ENCODE data around the gene WDR76. TPM values are rescaled to one million over a fixed set of nuclear protein-coding genes. Genes with fewer than 3 reads are reported as not detected.

The WDR76 gene
- total RNA-seq, 1 experiment from 2014 or later = 29.6 TPM

DNA sequence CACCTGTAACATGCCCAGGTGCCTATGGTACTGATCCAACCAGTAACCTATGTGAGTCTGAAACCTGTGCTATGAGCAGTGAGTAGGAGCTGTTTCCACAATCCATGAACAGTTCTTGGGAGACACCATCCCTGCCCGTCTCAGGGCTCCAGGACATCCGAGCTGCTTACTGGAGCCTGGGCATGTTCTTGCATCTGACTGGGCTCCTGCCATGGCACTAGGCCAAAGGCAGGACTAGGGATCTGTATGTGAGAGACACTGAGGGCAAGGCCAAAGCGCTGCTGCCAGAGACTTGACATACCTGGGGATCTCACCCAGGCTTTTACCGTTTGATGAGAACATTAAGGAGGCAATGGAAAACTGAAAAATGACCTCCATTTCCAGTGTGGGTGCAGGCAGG lies 59.8 kb downstream of the WDR76 start:
- Histone ChIP-seq H2BK5ac (ENCODE audit: insufficient read length, low read length) (no peak overlapping the region), H2BK120ac (ENCODE audit: low read depth, low read length, poor library complexity, severe bottlenecking) (no peak overlapping the region), H3K4ac (ENCODE audit: low read depth, low read length) (no peak overlapping the region), H2BK20ac (ENCODE audit: low read depth, low read length, poor library complexity, severe bottlenecking) (no peak overlapping the region), H2BK12ac (ENCODE audit: insufficient read length, low read depth, low read length) (no peak overlapping the region), H3K4me2 (ENCODE audit: insufficient read depth, insufficient read length, low read length) (no peak overlapping the region), H3K79me2 (ENCODE audit: insufficient read depth, low read length) (no peaks in the 10 kb centered on the region), H3K14ac (ENCODE audit: insufficient read depth, low read length) (no peak overlapping the region), H4K5ac (ENCODE audit: insufficient read length, low read depth, low read length) (no peak overlapping the region), H4K20me1 (ENCODE audit: control insufficient read depth, insufficient read depth, insufficient read length) (no peaks in the 10 kb centered on the region), H2BK15ac (ENCODE audit: low read depth, low read length) (no peak overlapping the region), H2AK5ac (ENCODE audit: insufficient read length, low read length) (no peak overlapping the region), H2AFZ (ENCODE audit: low read length) (no peak overlapping the region), H3K4me1 (ENCODE audit: insufficient read depth, low read length) (no peaks in the 10 kb centered on the region; the same call in 1 of the 2 replicates), H3K27me3 (ENCODE audit: insufficient read depth, low read length) (no peaks in the 10 kb centered on the region), H3T11ph (ENCODE audit: low read length) (no peak overlapping the region), H3K18ac (ENCODE audit: insufficient read length, low read depth, low read length) (no peak overlapping the region), H4K8ac (replicated peaks; ENCODE audit: insufficient read length, low read depth, low read length) (no peak overlapping the region), H3K23me2 (ENCODE audit: insufficient read length, low read depth, low read length, poor library complexity, severe bottlenecking) (no peaks in the 10 kb centered on the region), H3K56ac (ENCODE audit: insufficient read length, low read depth, low read length) (no peak overlapping the region), H3K79me1 (ENCODE audit: insufficient read depth, low read depth, low read length, poor library complexity, severe bottlenecking) (no peaks in the 10 kb centered on the region), H3K27ac (ENCODE audit: insufficient read length, low read depth, low read length) (no peak overlapping the region), H3K23ac (ENCODE audit: insufficient read length, low read depth, low read length) (no peak overlapping the region), H3K9ac (ENCODE audit: extremely low read depth, insufficient read length, low read length) (no peak overlapping the region), H3K9me3 (ENCODE audit: control insufficient read depth, low read depth, low read length) (no peaks in the 10 kb centered on the region), H4K91ac (ENCODE audit: insufficient read length, low read depth, low read length) (no peak overlapping the region)
- H3K4me3 Mint-ChIP-seq = no peak overlapping the region
- peaks cover 9 to 10% of the 10 kb centered on the region in 2 experiments for H3K4me1 Mint-ChIP-seq
- H3K9me3 Mint-ChIP-seq = no peaks in the 10 kb centered on the region
- H3K27me3 Mint-ChIP-seq (ENCODE audit: low read depth) = no peaks in the 10 kb centered on the region; the same call in 1 of the 2 replicates
- no peak for DNase-seq
- no CpG with 5 or more reads among the region's 4 CpGs for WGBS (ENCODE audit: extremely low coverage, insufficient read length, low lambda C conversion rate)
- TF ChIP-seq, protein P1, sequence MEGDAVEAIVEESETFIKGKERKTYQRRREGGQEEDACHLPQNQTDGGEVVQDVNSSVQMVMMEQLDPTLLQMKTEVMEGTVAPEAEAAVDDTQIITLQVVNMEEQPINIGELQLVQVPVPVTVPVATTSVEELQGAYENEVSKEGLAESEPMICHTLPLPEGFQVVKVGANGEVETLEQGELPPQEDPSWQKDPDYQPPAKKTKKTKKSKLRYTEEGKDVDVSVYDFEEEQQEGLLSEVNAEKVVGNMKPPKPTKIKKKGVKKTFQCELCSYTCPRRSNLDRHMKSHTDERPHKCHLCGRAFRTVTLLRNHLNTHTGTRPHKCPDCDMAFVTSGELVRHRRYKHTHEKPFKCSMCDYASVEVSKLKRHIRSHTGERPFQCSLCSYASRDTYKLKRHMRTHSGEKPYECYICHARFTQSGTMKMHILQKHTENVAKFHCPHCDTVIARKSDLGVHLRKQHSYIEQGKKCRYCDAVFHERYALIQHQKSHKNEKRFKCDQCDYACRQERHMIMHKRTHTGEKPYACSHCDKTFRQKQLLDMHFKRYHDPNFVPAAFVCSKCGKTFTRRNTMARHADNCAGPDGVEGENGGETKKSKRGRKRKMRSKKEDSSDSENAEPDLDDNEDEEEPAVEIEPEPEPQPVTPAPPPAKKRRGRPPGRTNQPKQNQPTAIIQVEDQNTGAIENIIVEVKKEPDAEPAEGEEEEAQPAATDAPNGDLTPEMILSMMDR (conservative IDR thresholded peaks at IDR 0.05) = no peak
- peak overlapping the region in 2 of 3 experiments; percentile 62 to 78; a peak in 2 of 7 replicates for H3K27ac Mint-ChIP-seq
- H3K36me3 Mint-ChIP-seq (ENCODE audit: insufficient read depth in 1 of 3, low read depth in 3 of 3) = peaks cover 9 to 27% (median 11%) of the 10 kb centered on the region in 3 experiments
